Activated CD8-positive, alpha-beta memory T cell treated with anti-CD3 and anti-CD28 coated beads, Interleukin-2, amount 50 U/mL, for 24 hours (primary cell): ENCODE results near the gene SLC35D1.
"Not testable (repeated sequence)": the region's sequence is repeated elsewhere in the genome, so short reads cannot be mapped to it uniquely, and the experiment has no call there.

ENCODE experiments used
- DNase-seq: peaks from one replicate; pipeline ENCODE4 v3.0.0-alpha.2; 2020; ENCODE audit errors: extremely low read depth

Gene SLC35D1

GRCh38 chr1:67053785-67054772 lies at the start of gene SLC35D1:
Gene SLC35D1, minus strand, starts transcription at chr1:67054148. Its CDS starts 135 bp downstream, at chr1:67054013.
- peak; percentile 48 for DNase-seq

GRCh38 chr1:67103548-67103947 lies 49.6 kb upstream of the SLC35D1 start:
- DNase-seq, result no peak

GRCh38 chr1:67100833-67101232 lies 46.9 kb upstream of the SLC35D1 start:
- no peak for DNase-seq

GRCh38 chr1:67097305-67097704 lies 43.4 kb upstream of the SLC35D1 start:
- DNase-seq, result no peak

GRCh38 chr1:67094191-67094590 lies 40.2 kb upstream of the SLC35D1 start:
- no peak for DNase-seq

GRCh38 chr1:67089685-67090208 lies 35.8 kb upstream of the SLC35D1 start:
- DNase-seq, result no peak

GRCh38 chr1:67088440-67088839 lies 34.5 kb upstream of the SLC35D1 start:
- no peak for DNase-seq

GRCh38 chr1:67085326-67085725 lies 31.4 kb upstream of the SLC35D1 start:
- DNase-seq, result no peak

- DNase-seq, result no peak
Observed at GRCh38 chr1:67084765-67085318, 30.9 kb upstream of the SLC35D1 start.

- DNase-seq, result no peak
Observed at GRCh38 chr1:67078291-67078690, 24.3 kb upstream of the SLC35D1 start.

- DNase-seq, result no peak
Observed at GRCh38 chr1:67077593-67077992, 23.6 kb upstream of the SLC35D1 start.

GRCh38 chr1:67072749-67073148 lies 18.8 kb upstream of the SLC35D1 start:
- DNase-seq, result no peak

GRCh38 chr1:67067655-67068054 lies 13.7 kb upstream of the SLC35D1 start:
- DNase-seq, result not testable (repeated sequence)

GRCh38 chr1:67062412-67062811 lies 8.5 kb upstream of the SLC35D1 start:
- DNase-seq, result no peak

GRCh38 chr1:67061266-67061665 lies 7.3 kb upstream of the SLC35D1 start:
- no peak for DNase-seq

GRCh38 chr1:67060811-67061218 lies 6.9 kb upstream of the SLC35D1 start:
- DNase-seq, result no peak

GRCh38 chr1:67059346-67059745 lies 5.4 kb upstream of the SLC35D1 start:
- no peak for DNase-seq

- no peak for DNase-seq
Observed at GRCh38 chr1:67058761-67059160, 4.8 kb upstream of the SLC35D1 start.

- DNase-seq, result no peak
Observed at GRCh38 chr1:67058242-67058641, 4.3 kb upstream of the SLC35D1 start.

- no peak for DNase-seq
Observed at GRCh38 chr1:67053535-67053784, 488 bp downstream of the SLC35D1 start.

- DNase-seq, result no peak
Observed at GRCh38 chr1:67052741-67053534, 1.0 kb downstream of the SLC35D1 start.

GRCh38 chr1:67051196-67051595 lies 2.8 kb downstream of the SLC35D1 start:
- DNase-seq, result no peak
